ENCODE results near the gene BMPR1B. TPM values are rescaled to one million over a fixed set of nuclear protein-coding genes. Genes with fewer than 3 reads are reported as not detected.

Gene BMPR1B
- total and polyA plus RNA-seq, 2 donors: 0.13 to 1.7 TPM

DNA sequence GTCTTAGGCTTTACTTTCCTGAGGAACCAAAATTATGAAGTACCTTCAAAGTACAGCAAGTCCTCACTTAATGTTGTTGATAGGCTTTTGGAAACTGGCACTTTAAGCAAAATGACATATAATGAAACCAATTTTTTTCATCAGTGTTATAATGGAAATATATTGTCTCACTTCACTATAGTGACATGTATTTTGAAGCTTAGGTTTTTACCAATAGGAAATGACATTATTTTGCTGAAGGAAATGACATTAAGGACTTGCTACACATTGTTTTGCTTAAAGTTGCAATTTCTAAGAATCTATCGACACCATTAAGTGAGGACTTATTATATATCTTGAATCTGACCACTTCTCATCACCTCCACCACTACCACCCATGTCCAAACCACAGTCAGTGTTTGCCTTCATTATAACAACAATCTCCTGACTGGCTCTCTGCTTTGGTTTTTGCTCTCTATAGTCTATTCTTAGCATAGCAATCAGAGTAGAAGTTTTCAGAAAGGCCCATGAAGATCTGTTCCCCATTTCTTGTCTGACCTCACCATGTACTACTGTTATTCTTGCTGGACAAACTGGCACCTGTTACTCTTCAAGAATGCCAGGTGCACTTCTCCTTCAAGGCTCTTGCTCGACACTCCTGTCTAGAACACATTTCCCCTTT lies 311.2 kb downstream of the BMPR1B start:
- Histone ChIP-seq H3K27ac (ENCODE audit: low read depth) (no peak overlapping the region), H3K36me3 (ENCODE audit: insufficient read depth) (no peaks in the 10 kb centered on the region), H3K4me3 (ENCODE audit: low read depth, low read length) (no peak overlapping the region), H3K4me1 (ENCODE audit: insufficient read depth) (no peaks in the 10 kb centered on the region)
- no peak for DNase-seq (ENCODE audit: extremely low spot score)
- WGBS: 88% methylated on average over 2 of the region's 2 CpGs

DNA sequence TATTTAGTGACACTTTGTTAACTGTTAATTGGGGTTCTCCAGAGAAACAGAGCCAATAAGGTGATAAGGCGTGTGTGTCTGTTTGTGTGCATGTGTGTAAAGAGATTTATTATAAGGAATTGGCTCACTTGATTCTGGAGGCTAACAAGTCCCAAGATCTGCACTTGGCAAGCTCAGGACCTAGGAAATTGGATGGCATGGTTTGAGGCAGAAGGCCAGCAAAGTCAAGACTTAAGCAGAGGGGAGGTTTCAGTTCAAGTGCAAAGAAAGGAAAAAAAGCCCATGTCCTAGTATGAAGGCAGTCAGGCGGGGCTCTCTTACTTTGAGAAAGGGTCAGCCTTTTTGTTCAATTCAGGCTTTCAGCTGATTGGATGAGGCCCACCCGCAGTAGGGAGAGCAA lies 314.1 kb downstream of the BMPR1B start:
- 94% methylated on average over 3 of the region's 3 CpGs for WGBS
- H3K4me1 ChIP-seq (ENCODE audit: insufficient read depth): no peaks in the 10 kb centered on the region
- H3K27ac ChIP-seq (ENCODE audit: low read depth): no peak overlapping the region
- H3K36me3 ChIP-seq (ENCODE audit: insufficient read depth): no peaks in the 10 kb centered on the region
- no peak for DNase-seq (ENCODE audit: extremely low spot score)
- no peak overlapping the region for H3K4me3 ChIP-seq (ENCODE audit: low read depth, low read length)

- 95% methylated on average over 1 of the region's 1 CpG for WGBS
- Histone ChIP-seq H3K4me1 (ENCODE audit: insufficient read depth) (no peaks in the 10 kb centered on the region), H3K4me3 (ENCODE audit: low read depth, low read length) (no peak overlapping the region)
Observed at GRCh38 chr4:95073646-95074045, 315.9 kb downstream of the BMPR1B start.

DNA sequence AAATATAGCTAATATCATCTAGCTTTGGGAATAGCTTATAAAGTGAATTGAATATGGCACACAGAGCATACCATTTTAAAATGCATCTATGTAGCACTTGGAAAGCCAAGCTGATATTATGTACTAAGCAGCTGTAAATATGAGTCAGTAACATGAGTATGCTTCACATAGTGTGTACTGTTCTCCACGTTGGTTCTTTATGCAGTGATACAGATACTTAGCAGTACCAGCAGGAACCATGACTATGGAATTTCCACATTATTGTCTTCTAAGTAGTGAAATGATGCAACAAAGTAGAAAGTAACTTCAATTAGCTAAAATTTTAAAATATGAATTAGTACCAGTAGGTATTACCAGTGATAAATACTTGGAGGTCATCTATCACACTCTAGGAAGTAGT lies 320.1 kb downstream of the BMPR1B start:
- no peak for DNase-seq (ENCODE audit: extremely low spot score)
- no peak overlapping the region for H3K4me3 ChIP-seq (ENCODE audit: low read depth, low read length)
- 69% methylated on average over 1 of the region's 1 CpG for WGBS
- no peaks in the 10 kb centered on the region for H3K4me1 ChIP-seq (ENCODE audit: insufficient read depth)
- no peaks in the 10 kb centered on the region for H3K36me3 ChIP-seq (ENCODE audit: insufficient read depth)
- no peak overlapping the region for H3K27ac ChIP-seq (ENCODE audit: low read depth)

More at GRCh38 chr4:95073646-95074045, 315.9 kb downstream of the BMPR1B start:
- H3K27ac ChIP-seq (ENCODE audit: low read depth): no peak overlapping the region
- H3K36me3 ChIP-seq (ENCODE audit: insufficient read depth): no peaks in the 10 kb centered on the region
- no peak for DNase-seq (ENCODE audit: extremely low spot score)

GRCh38 chr4:95080969-95081368 lies 323.2 kb downstream of the BMPR1B start:
- no peaks in the 10 kb centered on the region for H3K4me1 ChIP-seq (ENCODE audit: insufficient read depth)
- no peaks in the 10 kb centered on the region for H3K36me3 ChIP-seq (ENCODE audit: insufficient read depth)
- 80% methylated on average over 3 of the region's 3 CpGs for WGBS
- no peak for DNase-seq (ENCODE audit: extremely low spot score)
- H3K4me3 ChIP-seq (ENCODE audit: low read depth, low read length): no peak overlapping the region
- H3K27ac ChIP-seq (ENCODE audit: low read depth): no peak overlapping the region

- no peak for DNase-seq (ENCODE audit: extremely low spot score)
- no peaks in the 10 kb centered on the region for H3K4me1 ChIP-seq (ENCODE audit: insufficient read depth)
- WGBS: 68% methylated on average over 3 of the region's 3 CpGs
- H3K36me3 ChIP-seq (ENCODE audit: insufficient read depth): no peaks in the 10 kb centered on the region
- H3K4me3 ChIP-seq (ENCODE audit: low read depth, low read length): no peak overlapping the region
- no peak overlapping the region for H3K27ac ChIP-seq (ENCODE audit: low read depth)
Observed at GRCh38 chr4:95084584-95084983, 326.8 kb downstream of the BMPR1B start.

- Histone ChIP-seq H3K36me3 (ENCODE audit: insufficient read depth) (no peaks in the 10 kb centered on the region), H3K4me1 (ENCODE audit: insufficient read depth) (no peaks in the 10 kb centered on the region), H3K27ac (ENCODE audit: low read depth) (no peak overlapping the region), H3K4me3 (ENCODE audit: low read depth, low read length) (no peak overlapping the region)
- DNase-seq (ENCODE audit: extremely low spot score): no peak
- WGBS: 73% methylated on average over 7 of the region's 7 CpGs
Observed at GRCh38 chr4:95085124-95085833, 327.5 kb downstream of the BMPR1B start.

GRCh38 chr4:95086551-95086950 lies 328.8 kb downstream of the BMPR1B start:
- Histone ChIP-seq H3K27ac (ENCODE audit: low read depth) (no peak overlapping the region), H3K36me3 (ENCODE audit: insufficient read depth) (no peaks in the 10 kb centered on the region), H3K4me3 (ENCODE audit: low read depth, low read length) (no peak overlapping the region), H3K4me1 (ENCODE audit: insufficient read depth) (no peaks in the 10 kb centered on the region)
- DNase-seq (ENCODE audit: extremely low spot score): no peak
- 80% methylated on average over 1 of the region's 1 CpG for WGBS

- Histone ChIP-seq H3K4me3 (ENCODE audit: low read depth, low read length) (no peak overlapping the region), H3K27ac (ENCODE audit: low read depth) (no peak overlapping the region), H3K36me3 (ENCODE audit: insufficient read depth) (no peaks in the 10 kb centered on the region), H3K4me1 (ENCODE audit: insufficient read depth) (no peaks in the 10 kb centered on the region)
- 58% methylated on average over 2 of the region's 2 CpGs for WGBS
- no peak for DNase-seq (ENCODE audit: extremely low spot score)
Observed at GRCh38 chr4:95087657-95088455, 330.1 kb downstream of the BMPR1B start.

- Histone ChIP-seq H3K4me1 (ENCODE audit: insufficient read depth) (no peaks in the 10 kb centered on the region), H3K27ac (ENCODE audit: low read depth) (no peak overlapping the region), H3K4me3 (ENCODE audit: low read depth, low read length) (no peak overlapping the region), H3K36me3 (ENCODE audit: insufficient read depth) (no peaks in the 10 kb centered on the region)
- WGBS: 69% methylated on average over 3 of the region's 3 CpGs
- DNase-seq (ENCODE audit: extremely low spot score): no peak
Observed at GRCh38 chr4:95091272-95091671, 333.5 kb downstream of the BMPR1B start.

DNA sequence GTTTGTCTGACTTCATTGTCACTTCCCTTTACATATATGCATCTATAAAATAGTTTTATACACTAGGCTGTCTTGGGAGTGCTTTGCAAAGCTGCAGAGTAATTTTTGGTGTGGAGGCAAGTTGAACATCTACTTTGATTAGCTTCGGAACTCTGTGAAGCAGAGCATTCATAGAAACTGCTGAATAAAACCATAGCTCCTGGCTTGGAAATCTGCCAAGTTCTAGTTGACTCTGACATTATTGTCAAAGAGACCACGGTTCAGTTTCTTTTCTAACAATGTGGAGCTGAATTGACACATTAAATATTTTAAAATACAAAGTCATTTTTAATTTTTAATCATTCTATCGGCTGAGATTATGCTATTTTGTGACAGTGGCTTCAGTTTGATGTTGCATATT lies 335.0 kb downstream of the BMPR1B start:
- Histone ChIP-seq H3K4me1 (ENCODE audit: insufficient read depth) (no peaks in the 10 kb centered on the region), H3K4me3 (ENCODE audit: low read depth, low read length) (no peak overlapping the region), H3K36me3 (ENCODE audit: insufficient read depth) (no peaks in the 10 kb centered on the region), H3K27ac (ENCODE audit: low read depth) (no peak overlapping the region)
- no peak for DNase-seq (ENCODE audit: extremely low spot score)
- 54% methylated on average over 3 of the region's 3 CpGs for WGBS

- no peak for DNase-seq (ENCODE audit: extremely low spot score)
- Histone ChIP-seq H3K36me3 (ENCODE audit: insufficient read depth) (no peaks in the 10 kb centered on the region), H3K4me3 (ENCODE audit: low read depth, low read length) (no peak overlapping the region), H3K27ac (ENCODE audit: low read depth) (no peak overlapping the region), H3K4me1 (ENCODE audit: insufficient read depth) (no peaks in the 10 kb centered on the region)
- whole genome bisulfite sequencing: 95% methylated on average over 2 of the region's 2 CpGs
Observed at GRCh38 chr4:95093460-95093859, 335.7 kb downstream of the BMPR1B start.

DNA sequence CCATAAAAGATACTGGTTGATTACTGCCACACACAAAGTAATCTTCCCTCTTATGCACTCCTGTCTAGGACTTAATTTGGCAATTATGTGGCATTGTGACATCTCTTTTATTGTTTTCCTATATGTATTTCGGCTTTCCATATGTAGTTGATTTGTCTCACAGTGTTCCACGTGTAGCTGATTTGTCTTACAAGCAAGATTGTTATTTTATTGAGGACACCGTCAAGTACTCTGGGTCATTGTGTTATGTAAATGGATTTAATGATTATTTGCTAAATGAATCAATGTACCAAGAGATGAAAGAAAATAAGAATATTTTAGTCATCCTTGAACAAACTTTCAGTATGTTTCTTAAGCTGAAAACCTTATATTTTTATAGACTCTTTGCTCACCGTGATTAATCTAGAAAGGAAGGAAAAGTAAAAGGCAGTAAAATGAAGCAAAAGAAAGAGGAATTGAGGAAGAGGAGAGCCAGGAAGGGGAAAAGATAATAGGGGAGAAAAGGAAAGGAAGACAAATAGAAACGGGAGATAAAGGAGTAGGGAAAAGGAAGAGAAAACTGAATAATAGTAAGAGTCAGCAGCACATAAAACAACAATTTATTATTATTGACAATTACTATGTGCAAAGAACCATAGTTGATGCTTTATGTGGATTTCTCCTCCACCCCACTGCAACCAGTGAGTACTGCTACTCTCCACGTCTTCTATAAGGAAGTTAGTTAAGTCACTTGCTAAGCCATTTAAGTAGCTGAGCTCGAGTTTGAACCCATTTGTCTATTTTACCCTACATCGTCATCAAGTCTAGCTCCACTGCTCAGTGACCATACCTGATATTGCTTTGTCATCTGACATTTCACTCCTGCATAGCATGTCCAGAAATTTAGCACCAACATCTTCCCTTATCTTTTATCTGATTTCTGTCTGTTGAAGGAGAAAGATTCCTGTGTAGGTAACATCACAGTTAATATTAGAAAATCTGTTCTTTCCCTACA lies 336.5 kb downstream of the BMPR1B start:
- DNase-seq (ENCODE audit: extremely low spot score): no peak
- no peak overlapping the region for H3K4me3 ChIP-seq (ENCODE audit: low read depth, low read length)
- no peaks in the 10 kb centered on the region for H3K4me1 ChIP-seq (ENCODE audit: insufficient read depth)
- WGBS: 86% methylated on average over 8 of the region's 8 CpGs
- no peak overlapping the region for H3K27ac ChIP-seq (ENCODE audit: low read depth)
- H3K36me3 ChIP-seq (ENCODE audit: insufficient read depth): no peaks in the 10 kb centered on the region
